CD1c-positive myeloid dendritic cell (primary cell): ENCODE measurements around the gene FGFRL1.

ENCODE experiments used
- DNase-seq: peaks from one replicate; pipeline ENCODE4 v3.0.0-alpha.2; 2016; ENCODE audit errors: extremely low spot score

Gene FGFRL1

DNA sequence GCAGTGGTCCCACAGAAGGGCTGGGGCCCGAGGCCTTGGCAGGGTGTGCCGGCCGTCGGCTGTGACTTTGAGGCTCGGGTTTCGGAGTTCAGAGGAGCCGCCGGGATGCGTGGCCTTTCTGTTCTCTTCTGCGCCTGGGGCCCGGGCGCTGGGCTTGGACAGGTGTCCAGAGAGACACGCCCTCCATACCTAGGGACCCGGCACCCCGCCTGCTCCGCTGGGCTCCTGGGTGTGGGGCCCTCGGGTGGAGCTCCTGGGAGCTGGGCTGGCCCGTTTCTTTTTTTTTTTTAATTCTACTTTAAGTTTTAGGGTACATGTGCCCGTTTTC lies 11.3 kb downstream of the FGFRL1 start:
- no peak for DNase-seq

- DNase-seq: no peak
Observed at GRCh38 chr4:1023075-1023640, 11.7 kb downstream of the FGFRL1 start.

- no peak for DNase-seq
Observed at GRCh38 chr4:1023895-1024740, 12.7 kb downstream of the FGFRL1 start.

GRCh38 chr4:1024882-1025545 lies 13.6 kb downstream of the FGFRL1 start:
- no peak for DNase-seq

GRCh38 chr4:1026115-1026514 lies 14.7 kb downstream of the FGFRL1 start:
- peak; percentile 27 for DNase-seq

- DNase-seq: no peak
Observed at GRCh38 chr4:1027219-1027914, 15.9 kb downstream of the FGFRL1 start.

DNA sequence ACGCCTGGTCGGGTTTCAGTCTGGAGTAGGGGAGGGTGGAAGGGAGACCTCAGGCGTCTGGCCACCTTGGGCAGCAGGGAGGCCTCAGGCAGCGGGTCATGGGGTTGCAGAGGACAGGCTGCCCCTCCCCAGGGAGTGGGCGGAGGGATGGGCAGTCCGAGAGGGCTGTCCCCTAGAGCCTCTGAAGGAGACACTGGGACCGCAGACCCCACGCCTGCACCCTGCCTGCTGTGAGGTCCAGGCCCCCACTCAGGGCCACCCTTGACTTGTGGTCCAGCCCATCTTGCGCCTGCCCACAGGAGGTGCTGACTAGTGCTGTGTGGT lies 16.5 kb downstream of the FGFRL1 start:
- no peak for DNase-seq

DNA sequence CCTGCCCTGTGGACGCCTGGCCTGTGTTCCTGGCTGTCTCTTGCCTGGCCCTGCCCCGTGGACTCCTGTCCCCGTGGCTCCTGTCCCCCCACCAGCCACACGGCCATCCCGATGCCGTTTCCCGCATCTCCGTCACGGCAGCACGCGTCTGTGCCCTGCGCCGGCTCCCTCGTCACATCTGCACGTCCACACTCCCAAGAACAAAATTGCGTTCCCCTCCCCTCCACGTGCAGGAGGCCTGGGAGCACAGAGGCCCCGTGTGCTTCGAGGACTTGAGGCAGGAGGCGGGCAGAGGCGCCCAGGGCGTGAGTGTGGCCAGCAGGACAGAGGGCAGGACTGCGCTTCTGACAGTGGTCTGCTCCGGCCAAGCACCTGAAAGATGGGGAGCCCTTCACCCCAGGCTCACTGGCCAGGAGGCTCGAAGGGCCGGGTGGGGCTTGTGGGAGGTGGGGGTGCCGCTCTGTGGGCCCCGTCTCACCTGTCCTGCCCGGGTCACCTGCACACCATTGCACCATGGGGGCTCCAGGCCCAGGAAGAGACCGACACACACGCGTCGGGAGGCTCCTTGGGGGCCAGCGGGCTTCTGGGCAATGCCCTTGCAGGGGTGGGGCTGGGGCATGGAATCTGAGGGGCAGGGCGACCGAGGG lies 17.3 kb downstream of the FGFRL1 start:
- no peak for DNase-seq

GRCh38 chr4:1029529-1029928 lies 18.1 kb downstream of the FGFRL1 start:
- DNase-seq: no peak

GRCh38 chr4:1030031-1030430 lies 18.6 kb downstream of the FGFRL1 start:
- DNase-seq: no peak

DNA sequence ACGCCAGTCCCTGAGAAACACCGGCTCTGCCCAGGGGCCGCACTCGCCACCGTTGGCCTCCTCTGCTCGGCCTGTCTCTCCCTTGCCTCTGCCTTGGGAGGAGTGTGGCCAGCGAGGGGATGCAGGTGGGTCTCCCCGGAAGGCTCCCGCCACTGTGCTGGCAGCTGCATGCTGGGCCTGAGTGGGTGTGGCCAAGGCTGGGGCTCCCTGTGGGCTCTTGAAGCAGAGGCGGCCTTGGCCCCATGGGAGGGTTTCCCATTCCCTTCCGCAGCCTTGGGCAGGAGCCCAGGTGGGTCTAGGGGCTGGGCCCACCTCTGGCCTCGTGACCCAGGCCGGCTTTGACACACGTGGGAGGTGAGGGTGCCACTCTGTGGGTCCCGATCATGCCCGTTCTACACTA lies 19.1 kb downstream of the FGFRL1 start:
- no peak for DNase-seq

DNA sequence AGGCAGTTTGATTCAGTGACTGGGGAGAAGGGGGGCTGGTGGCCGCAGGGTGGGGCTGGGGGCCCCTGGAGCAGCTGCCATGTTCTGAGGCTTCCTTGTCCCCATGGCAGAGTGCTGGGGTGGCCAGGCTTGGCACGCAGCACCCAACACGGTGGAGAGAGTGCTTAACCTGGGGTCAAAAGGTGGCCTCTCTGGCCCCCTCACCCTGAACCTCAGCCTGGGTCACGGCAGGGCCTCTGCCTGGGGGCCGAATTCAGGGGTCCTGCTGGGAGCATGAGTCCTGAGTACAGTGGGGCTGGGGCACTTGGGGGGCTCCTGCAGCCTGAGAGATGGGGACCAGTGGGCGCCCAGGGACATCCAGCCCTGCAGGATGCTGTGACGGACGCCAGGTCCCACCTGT lies 19.9 kb downstream of the FGFRL1 start:
- no peak for DNase-seq

DNA sequence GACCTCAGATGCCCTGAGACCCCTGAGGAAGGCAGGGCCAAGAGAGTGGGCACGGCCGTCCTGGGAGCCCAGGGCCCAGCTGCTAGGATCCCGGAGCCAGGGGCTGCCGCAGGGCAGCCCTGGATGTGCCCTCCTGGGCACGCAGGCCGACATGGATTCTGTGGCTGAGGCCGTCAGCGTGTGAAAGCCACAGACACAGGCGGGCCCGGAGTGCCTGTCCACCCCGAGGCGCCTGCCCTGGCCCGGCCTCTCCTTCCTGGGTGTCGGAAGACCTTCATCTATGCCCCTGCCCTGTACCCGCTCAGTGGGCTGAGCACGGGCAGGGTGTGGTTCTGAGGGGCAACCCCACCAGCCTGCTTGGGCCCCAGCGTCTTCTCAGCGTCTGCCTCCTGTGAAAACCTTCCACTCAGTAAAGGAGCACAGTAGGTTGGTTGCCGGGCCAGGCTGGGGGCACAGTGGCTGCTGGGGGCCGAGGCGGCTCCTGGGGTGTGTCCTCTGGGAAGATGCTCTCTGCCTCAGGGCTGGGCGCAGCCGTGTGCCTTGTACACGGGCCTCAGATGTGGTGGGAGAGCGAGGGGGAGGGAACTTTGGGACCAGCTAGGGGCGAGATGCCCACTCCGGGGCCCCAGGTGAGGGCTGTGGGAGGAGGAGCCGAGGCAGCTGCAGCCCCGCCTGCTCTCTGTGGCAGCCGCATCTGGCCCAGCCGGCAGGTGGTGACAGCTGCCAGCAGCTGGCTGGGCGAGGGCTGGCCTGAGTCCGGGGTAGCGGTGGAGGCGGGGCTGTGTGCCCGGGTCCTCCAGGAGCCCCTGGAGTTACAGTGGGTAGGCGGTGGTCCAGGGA lies 20.8 kb downstream of the FGFRL1 start:
- no peak for DNase-seq

- DNase-seq: no peak
Observed at GRCh38 chr4:1032861-1033260, 21.4 kb downstream of the FGFRL1 start.

DNA sequence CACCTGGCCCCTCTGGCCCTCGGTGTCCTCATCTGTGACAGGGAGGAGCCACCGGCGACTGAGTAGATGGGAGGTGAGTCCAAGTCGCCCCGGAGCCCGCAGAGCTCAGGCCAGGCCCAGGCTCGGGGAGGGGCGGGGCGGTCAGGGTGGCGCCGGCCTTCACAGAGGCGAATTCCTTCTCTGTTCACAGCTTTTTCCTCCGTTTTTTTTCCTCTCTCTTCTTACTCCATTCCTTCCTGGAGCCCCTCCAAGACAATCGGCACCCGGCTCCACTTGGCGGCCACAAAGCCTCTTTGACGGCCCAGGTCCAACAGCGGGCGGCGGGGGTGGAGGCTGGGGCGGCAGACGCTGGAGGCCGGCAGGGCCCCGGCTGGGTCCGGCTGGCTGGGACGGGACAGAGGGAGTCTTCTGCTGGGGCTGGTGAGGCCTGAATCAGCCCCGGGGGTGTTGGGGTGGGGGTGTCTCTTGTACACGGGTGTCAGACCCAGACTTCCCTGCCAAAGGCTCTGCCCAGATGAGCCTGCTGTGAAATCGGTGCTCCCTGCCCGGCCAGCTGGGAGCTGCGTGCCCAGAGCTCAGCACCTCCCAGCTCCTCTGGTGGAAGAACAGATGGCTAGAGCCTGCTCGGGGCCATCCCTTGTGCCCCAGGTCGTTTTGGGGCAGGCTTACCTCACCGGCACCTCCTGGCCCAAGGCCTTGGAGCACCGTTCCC lies 22.6 kb downstream of the FGFRL1 start:
- DNase-seq: no peak

DNA sequence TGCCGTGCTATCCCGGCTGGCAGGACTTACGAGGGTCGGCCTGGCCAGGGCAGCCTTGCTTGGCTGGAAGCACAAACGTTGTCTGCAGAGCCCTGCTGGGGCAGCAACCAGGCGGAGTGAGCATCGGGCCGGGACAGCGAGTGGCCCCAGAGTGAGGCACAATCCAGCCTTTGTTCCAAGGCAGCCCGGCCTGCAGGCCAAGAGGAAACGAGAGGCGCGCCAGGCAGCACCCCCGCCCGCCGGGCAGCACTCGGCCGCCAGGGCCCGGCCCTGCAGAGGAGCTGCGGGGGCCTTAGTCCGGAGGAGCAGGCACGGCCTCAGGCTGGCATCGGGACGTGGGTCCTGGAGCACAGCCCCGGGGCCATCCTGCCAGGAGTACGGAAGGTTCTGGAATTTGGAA lies 24.1 kb downstream of the FGFRL1 start:
- DNase-seq: no peak

DNA sequence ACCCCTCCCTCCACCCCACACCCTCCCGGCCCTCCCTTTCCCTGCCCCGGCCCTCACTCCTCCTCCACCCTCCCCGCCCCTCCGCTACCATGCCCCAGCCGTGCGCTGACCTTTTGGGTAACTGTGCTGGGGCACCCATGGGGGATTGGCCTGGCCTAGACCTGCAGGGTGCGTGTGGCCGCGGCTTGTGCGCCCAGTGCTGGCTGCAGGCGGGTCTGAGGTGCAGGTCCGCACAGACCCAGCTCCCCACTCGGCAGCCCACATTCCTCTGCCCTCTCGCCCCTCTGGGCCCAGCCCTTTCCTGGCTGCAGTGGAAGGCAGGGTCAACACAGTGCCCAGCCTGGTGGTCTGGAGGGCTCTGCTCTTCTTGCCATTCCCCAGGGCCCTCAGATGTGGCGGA lies 24.7 kb downstream of the FGFRL1 start:
- no peak for DNase-seq

DNA sequence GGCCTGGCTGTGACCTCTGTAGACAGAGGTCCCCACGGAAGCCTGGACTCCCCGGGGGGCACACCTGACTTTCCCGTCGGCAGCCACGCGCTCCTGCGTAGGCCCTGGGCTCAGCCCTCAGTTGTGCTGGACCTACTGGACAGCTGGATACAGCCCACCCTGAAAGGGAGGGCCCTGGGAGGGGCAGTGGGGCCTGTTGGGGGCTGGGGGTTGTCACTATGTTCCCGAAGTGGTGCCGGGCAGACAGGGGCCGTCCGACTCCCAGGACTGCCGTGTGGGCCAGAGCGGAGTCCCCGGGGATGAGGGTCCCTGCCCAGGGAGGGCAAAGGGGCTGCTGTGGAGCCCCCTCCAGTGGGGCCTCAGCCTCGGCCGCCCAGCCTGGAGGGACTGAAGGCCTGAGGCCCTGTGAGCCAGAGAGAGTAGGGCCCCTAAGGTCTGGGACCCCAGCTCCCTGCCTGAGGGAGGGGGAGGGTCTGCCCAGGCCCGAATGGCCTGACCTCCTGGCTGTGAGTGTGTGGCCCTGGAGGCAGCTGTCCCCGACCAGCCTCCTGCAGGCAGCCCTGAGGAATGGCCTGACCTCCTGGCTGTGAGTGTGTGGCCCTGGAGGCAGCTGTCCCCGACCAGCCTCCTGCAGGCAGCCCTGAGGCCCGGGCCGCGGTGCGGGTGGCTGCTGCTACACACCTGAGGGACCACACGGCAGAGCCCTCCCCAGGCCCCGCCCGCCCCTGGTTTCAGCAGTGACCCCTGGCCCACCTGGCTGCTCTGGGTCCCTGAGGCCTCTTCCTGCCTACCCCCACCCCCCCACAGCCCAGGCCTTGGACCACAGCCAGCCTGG lies 25.8 kb downstream of the FGFRL1 start:
- no peak for DNase-seq

GRCh38 chr4:1038948-1039492 lies 27.6 kb downstream of the FGFRL1 start:
- no peak for DNase-seq
